RCC 7860 (cell line): ENCODE measurements around the gene TEAD2.

Source experiments
- DNase-seq: peaks from one replicate; pipeline ENCODE4 v3.0.0-alpha.2; 2015; ENCODE audit warnings: low spot score
- FAIRE-seq: peaks from 2 replicates; lab custom pipeline; 2012; peaks lifted over from hg19 to GRCh38; lab: Jason Lieb, UNC

TEAD2 gene

DNA sequence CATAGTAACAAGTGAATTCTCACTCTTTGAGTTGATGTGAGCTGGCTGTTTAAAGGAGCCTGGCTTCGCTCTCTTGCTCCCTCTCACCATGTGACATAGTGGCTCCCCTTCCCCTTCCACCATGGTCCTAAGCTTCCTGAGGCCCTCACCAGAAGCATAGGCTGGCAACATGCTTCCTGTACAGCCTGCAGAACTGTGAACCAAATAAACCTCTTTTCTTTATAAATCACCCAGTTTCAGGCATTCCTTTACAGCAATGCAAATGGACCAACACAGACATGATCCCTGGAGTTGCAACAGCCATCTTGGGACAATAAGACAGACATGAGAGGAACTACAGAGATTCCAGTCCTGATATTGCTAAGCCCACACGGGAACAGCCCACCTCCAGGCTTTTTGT lies 12.6 kb downstream of the TEAD2 start:
- FAIRE-seq (no peak), DNase-seq (no peak)

DNA sequence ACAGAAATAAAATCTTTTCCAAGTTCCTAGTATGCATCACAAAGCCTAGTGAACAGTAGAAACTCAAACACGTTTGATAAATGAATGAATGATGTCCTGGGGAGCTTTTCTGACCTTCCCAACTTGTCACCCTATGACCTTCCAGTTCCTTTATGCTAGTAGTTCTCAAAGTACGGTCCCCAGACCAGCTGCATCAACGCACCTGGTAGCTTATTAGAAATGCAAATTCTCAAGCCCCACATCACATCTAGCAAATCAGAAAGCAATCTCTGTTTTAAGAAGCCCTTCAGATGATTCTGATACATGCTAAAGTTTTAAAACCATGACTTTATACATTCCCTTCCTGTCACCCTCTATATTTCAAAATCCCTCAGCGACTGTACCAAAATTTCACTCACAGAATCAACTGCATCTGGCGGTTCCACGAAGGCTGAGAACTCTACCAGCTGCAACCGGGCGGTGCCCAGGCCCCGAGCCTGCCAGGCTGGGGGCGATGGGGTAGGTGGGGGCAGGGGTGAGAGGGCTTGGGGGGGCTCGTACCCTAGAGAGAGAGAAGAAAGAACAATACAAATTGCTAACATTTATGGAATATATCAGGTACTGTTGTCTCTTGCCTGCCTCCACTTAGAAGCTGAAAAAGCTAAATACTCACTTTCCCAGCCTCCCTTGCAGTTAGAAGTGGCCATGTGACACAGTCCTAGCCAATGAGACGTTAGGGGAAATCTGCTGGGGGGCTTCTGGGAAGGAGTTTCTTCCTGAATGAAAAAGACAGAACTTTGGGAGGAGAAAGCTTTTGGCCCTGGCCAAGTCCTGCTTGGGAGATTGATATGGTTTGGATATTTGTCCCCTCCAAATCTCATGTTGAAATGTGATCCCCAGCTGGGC lies 13.7 kb downstream of the TEAD2 start:
- DNase-seq (no peak), FAIRE-seq (no peak)

DNA sequence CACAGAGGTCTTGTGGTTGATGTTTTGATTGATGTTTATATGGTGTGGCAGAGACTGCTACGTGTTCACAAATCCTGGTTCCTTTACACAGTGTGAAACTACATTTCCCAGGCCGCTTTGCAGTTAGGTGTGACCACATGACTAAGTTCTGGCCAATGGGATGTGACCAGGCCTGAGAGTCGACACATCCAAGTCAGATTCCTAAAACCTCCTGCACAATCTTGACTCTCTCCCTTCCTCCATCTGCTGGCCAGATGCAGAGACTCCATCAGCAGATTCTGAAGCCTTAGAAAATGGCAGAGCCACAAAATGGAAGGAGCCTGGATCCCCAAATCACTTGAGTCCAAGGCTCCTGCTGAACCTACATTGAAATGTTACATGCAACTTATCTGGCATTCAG lies 14.4 kb downstream of the TEAD2 start:
- DNase-seq (peak; percentile 31), FAIRE-seq (no peak)

DNA sequence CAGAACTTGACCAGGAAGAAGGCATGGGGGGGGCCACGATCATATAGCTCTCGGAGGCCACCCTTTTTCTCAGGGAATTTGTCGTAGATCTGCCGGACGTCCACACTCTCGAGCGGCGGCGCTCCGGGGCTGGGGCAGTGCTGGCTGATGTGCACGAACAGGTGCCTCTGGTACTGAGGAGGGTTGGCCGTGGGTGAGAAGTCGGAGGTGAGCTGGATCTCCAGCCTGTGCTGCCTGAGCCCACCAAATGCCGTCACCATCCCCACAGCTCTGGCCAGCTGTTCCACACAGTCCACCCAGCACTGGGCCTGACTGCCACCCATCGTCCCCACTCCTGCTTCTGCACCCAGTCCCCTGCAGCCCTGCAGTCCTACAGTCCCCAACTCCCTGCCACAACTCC lies 15.0 kb downstream of the TEAD2 start:
- DNase-seq: no peak
- no peak for FAIRE-seq

DNA sequence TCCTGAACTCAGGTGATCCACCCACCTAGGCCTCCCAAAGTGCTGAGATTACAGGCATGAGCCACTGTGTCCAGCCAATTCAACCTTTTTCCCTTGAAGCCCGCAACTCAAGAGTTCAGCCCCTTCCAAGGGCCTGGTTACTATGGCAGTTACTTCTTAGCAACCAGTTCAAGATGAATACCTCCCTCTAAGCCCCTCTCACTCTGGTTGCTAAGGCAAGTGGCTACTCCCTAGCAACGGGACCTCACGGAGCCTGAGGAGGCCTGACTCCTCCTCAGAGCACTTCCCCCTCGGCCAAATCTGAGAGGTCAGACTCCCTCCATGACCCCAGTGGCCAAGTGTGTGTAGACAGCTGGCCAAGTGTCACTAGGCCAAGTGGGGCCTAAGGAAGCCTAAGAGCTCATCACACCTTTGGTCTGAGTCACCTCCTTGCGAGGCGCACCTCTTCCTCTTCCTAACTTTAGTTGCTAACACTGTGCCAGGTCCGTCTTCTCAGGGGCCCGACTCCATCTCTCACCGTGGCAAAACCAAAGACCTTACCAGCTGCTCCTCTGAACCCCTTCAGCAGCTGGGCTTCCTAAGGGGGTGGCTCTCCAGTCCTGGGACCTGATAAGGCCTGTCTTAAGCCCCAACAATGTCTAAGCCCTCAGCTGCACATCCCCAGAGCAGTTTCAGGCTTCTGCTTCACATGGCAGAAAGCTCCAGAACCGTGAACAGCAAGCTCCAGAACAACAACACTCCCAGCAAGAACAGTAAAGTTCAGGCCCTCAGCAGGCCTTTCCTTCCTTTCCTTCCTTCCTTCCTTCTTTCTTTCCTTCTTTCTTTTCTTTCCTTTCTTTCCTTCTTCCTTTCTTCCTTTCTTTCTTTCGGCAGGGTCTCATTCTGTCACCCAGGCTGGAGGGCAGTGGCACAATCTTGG lies 17.5 kb downstream of the TEAD2 start:
- no peak for DNase-seq
- no peak for FAIRE-seq

DNA sequence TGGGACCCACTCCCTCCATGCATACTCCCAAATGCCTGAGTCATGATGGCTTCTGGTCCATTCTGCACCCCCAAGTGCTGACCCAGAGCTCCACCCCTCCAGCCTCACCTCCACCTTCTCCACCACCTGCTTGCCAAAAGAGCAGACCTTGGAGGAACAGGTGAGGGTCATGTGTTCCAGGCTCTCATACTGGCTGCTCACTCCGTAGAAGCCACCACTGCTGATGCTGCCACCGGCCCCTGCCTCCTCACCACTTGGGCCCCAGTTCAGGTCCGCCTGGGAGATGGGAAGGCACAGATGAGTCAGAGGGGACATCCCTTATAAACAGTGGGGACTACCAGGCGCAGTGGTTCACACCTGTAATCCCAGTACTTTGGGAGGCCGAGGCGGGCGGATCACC lies 19.1 kb downstream of the TEAD2 start:
- DNase-seq (no peak), FAIRE-seq (no peak)

DNA sequence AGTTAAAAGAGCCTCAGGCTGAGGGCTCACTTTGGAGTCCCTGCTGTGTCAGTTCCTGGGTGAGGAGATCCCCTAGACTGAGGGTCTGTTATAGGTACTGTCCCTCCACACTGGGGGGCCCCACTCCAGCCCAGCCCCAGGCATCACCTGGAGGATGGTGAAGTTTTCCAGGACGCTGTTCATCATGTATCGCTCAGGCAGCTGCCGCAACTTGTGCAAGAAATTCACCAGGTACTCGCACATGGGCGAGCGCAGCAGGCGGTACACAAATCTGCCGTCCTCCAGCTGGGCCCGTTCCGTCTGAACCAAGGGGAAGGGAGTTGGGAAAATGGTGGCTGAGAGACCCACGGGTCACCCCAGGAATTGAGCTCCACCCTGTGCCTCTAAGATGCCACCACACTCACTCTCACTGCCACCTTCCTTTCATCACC lies 19.9 kb downstream of the TEAD2 start:
- DNase-seq (no peak), FAIRE-seq (no peak)

DNA sequence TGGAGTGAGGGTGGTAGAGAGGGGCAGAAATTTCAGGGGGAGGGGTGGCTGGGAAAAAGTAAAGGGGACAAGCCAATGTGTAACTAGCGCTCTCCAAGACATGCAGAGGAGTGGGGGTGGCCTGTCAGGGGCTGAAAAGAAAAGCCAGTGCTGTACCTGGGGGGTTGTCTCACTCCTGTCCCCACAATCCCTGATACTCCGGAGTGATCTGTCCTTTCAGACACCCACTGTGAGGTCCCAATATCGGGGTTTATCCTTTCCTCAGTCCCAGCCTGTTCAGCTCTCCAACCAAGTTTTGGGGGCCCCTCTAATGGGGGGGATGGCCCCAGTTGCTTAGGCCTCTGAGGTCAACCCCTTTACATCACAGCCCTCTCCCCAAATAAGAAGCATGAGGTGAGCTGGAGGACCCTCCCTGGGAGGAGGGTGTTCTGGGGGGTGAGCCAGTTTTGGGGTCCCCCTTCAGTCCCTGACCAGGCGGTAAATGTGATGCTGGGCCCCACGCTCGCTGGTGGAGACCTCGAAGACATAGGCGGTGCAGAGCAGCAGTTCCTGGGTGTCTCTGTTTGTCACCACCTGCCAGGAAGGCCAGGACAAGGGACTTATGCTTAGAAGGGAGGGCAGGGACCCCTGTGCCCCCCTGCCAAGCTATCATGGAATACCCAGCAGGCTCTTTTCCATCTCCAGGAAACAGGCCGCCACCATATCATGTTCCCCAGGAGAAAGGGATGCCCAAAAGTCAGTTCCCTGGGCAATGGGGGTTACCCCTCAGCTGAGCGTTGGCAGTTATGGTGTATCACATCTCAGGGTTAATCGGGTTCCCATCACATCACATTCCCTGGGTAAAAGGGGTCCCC lies 21.1 kb downstream of the TEAD2 start:
- FAIRE-seq (no peak), DNase-seq (no peak)

DNA sequence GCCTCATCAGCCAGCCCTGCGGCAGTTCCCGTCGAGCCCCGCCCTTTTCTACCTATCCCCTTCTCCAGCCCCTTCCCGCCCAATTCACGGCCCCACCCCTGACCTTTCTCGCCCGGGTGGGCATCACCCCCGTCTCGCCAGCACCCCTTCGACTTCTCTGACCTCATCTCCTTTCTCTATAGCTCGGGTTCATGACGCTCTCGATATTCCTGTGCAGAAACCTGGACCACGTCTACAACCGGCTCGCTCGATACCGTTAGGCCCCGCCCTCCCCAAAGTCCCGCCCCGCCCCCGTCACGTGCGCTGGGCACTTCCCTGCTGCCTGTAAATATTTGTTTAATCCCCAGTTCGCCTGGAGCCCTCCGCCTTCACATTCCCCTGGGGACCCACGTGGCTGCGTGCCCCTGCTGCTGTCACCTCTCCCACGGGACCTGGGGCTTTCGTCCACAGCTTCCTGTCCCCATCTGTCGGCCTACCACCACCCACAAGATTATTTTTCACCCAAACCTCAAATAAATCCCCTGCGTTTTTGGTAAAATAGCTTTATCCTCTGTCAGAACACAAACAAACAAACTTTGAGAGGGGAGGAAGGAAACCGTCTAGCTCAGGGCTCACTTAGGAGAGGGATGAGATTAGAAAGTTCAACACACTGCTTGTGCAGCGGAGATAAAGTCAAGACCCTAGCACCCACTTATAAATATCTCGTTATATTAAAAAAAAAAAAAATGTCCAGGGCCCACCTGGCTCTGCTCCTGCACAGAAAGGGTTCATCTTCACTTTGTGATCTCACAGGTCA lies 21.9 kb downstream of the TEAD2 start:
- DNase-seq (no peak), FAIRE-seq (no peak)

DNA sequence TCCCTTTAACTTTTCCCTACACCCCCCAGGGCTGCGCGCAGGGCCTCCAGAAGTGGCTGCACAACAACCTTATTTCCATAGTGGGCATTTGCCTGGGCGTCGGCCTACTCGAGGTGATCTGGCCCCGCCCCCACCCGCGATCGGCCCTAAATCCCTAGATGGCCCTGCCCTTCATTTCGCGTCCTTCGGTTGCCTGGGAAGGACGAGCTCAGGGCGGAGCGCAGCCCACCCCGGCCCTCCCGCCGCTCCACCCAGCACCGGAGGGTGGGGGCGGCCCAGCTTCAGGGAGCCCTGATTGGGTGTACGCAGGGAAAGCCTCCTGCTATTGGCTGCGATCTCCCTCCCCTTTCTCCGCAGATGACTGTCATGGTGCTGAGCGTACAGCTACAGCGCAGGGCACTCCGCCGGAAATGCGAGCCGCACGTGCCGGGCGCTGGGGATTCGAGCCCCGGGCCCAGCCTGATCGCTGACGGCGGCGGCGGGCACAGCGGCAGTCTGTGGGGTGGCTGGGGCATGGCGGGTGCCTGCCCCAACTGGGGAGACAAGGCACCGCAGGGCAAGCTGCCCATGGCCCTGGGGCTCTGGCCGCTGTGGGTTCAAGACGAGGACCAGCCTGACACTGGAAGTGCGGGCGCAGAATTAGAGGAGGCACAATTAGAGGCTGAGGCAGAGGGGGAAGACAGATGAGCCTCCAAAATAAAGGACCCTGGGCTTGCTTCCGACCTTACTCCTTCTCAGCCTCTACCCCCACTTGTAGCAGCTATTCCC lies 22.7 kb downstream of the TEAD2 start:
- no peak for FAIRE-seq

DNA sequence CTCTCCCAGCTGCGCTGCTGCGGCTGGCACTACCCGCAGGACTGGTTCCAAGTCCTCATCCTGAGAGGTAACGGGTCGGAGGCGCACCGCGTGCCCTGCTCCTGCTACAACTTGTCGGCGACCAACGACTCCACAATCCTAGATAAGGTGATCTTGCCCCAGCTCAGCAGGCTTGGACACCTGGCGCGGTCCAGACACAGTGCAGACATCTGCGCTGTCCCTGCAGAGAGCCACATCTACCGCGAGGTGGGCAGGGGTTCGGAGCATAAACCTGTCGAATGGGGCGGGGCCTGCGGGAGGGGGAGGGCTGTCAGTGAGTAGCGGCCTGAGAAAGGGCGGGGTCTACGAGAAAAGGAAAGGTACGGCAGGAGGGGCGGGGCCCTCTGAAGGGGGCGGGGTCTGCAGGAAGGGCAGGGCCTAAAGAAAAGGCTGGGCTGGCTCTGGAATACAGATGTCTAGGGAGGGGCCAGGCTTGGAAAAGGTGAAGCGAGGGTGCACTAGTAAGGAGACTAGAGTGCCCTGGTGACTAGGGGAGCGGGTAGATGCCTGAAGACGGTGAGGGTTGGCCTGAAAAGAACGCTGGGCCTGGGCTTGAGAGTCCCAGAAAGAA lies 23.4 kb downstream of the TEAD2 start:
- no peak for FAIRE-seq
- DNase-seq: no peak

More for the DNA sequence above, 22.7 kb downstream of the TEAD2 start:
- DNase-seq: no peak

DNA sequence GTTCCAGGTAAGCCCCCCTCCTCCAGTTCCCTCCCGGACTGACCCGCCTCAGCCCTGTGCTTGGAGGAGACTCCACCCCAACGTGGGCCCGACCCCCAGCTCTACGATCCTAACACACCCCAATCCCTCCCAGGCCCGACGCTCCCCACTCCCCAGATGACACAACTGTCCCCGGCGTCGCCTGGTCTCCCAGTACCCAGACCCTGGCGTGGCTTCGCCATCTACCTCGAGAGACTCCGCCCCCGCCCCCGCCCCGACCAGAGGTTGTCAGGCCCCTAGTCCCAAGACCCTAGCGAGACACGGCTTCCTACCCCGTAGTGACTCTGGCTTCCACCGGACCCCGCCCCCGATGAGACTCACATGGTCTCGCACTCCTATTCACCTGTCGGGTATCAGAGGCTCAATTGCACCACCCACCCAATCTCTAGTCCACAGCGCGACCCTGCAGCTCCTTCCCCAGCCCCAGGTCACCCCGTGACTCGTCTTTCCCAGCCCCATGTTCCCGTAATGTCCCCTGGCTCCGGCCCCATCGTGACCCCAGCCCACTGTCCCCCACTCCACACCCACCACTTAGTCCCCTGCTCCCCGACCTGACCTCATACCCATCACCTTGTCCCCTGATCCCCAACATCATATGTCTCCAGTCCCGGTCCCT lies 24.1 kb downstream of the TEAD2 start:
- DNase-seq (no peak), FAIRE-seq (no peak)

DNA sequence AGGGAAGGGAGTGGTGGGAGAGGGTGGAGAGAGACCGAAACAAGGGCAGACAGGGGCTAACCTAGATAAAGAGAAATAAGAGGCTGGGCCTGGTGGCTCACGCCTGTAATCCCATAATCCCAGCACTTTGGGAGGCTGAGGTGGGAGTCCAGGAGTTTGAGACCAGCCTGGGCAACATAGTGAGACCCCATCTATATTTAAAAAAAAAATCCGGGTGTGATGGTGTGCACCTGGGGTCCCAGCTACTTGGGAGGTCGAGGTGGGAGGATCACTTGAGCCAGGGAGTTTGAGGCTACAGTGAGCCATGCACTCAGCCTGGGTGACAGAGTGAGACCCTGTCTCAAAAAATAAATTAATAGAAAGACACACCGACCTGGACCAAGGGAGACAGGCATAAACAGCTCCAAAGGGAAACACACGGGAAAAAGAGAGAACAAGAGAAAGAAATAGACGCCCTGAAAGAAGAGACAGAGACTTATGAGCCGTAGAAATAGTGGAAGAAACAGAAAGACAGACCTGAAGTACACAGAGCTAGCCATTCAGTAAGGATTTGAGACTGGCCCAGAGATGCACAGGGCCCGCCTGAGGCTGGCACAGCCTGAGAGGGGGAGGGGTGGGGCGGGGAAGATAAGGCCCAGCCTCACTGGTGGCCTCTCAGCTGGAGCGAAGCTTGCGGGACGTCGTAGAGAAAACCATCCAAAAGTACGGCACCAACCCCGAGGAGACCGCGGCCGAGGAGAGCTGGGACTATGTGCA lies 24.8 kb downstream of the TEAD2 start:
- DNase-seq (no peak), FAIRE-seq (no peak)

DNA sequence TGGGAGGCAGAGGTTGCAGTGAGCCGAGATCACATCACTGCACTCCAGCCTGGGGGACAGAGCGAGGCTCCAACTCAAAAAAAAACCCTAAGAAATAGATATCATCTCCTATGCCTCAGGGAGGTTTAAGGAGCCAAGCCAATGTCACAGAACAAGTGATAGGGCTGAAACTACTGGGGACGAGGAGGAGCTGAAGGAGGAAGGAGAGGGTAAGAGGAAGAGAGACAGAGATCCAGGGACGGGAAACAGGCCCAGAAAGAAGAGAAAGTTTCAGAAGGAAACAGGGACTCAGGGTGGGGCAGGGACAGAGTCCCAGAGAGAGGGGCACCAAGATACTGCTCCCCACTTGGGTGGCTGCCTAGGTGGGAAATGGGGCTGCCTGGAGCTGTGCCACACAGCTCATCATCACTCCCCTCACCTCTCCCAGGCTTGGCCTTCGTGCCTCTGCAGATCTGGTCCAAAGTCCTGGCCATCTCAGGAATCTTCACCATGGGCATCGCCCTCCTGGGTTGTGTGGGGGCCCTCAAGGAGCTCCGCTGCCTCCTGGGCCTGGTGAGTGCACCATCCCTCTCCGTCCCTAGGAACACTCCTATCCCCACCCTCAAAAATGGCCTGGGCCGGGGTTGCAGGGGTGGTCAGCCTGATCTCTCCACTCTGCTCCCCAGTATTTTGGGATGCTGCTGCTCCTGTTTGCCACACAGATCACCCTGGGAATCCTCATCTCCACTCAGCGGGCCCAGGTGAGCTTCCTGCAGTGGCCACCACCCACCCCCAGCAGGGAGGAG lies 25.5 kb downstream of the TEAD2 start:
- no peak for FAIRE-seq

DNA sequence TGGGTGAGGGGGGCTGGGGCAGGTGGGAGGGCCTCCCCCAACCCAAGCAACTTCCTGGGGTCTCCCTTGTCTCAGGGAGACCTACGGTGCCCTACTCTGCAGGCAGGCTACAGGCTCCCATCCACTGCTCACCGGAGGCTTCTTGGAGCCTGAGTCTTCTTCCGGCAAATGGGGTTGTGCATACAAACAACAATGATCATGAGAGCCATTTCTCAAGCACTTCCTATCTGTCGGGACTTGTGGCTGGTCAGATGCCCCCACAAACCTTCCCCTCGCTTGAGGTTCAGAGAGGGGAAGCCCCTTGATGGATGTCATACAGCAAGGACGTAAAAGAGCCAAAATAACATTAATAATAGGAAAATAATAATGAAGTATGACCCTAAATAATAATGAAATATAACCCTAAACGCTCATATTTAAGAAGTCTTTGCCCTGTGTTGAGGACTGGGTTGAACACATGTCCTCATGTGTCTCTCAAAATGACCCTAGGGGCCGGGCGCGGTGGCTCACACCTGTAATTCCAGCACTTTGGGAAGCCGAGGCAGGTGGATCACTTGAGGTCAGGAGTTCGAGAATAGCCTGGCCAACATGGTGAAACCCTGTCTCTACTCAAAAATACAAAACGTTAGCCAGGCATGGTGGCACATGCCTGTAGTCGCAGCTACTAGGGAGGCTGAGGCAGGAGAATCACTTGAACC lies 26.3 kb downstream of the TEAD2 start:
- FAIRE-seq: no peak
- DNase-seq: no peak

More for the DNA sequence above, 25.5 kb downstream of the TEAD2 start:
- no peak for DNase-seq

DNA sequence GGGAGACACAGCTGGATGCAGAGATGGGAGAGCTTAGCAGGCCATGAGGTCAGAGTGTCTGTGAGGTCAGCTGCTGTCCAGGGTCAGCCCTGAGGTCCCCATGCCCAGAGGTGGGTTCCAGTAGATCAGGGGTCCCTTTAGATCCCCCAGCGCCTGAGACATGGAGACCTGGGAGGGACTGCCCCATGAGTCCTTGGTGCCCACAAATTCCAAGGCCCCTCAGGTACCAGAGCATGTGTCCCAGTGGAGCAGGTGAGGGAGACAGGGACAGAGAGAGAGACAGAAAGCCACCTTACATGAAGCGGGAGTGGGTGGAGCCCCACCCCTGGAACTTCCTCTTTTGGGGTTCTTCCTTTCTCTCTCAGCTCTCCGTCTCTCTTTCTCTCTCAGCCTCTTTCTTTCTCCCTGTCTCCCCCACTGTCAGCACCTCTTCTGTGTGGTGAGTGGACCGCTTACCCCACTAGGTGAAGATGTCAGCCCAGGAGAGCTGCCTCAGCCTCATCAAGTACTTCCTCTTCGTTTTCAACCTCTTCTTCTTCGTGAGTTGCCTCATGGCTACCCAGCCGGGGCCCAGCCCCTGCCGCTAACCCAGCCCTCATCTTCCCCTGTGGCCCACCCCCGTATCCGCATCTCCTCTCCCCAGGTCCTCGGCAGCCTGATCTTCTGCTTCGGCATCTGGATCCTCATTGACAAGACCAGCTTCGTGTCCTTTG lies 27.0 kb downstream of the TEAD2 start, which contains the start of gene CD37:
CD37 (plus strand) TSS at position 336 of the 713 bp plus-strand sequence; CDS start at position 471, 135 bp downstream.
- no peak for FAIRE-seq

More for the DNA sequence above, 27.0 kb downstream of the TEAD2 start, which contains the start of gene CD37:
- no peak for DNase-seq
